Measurements from ENCODE around the gene SMARCC1.

DNA sequence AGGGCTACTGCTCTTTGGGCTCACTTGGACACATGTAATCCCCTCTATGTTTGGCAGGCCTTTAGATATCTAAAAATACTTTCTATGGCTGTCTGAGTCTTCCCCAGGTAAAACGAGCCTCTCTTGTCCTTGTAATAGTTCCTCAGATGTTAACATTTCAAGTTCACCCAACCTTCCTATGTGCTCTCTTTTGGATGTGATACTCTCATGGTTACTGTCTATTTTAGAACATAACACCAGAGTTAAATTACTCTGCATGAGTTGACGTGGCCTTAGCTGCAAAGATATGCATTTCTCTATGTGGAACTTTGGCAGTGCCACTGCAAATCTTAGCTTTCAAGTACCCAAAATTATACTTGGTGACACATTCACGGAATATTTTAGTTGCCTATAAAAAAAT is 171.1 kb downstream of the SMARCC1 start:
- TF ChIP-seq POLR2A (IDR thresholded peaks at IDR 0.05) (no peak), CTCF (IDR thresholded peaks at IDR 0.05) (no peak)
